ENCODE data around the gene MARCHF10. TPM values are rescaled to one million over a fixed set of nuclear protein-coding genes. Genes with fewer than 3 reads are reported as not detected.

MARCHF10 gene
- total RNA-seq, 1 experiment from 2014 or later, result not detected

DNA sequence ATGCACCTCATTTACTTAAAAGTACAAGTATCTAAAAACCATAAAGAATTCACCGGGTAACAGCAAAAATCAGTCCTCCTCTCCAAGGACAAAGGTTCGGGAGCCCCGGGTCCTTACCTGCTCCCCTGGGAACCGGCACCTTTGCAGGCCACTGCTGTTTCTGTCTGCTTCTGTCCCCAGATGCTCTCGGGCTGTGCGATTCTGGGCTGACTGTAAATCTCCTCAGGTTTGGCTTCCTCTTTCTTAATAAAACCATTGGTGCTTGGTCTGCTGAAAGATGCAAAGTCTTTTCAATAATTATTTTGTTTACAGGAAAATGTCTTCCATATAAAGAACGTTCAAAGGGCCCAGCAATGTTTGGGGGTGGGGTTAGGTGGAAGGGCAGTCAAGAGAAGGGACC lies 63.9 kb downstream of the MARCHF10 start:
- Histone ChIP-seq H3K27me3 (ENCODE audit: low read length) (no peaks in the 10 kb centered on the region), H3K9me3 (ENCODE audit: low read length) (no peaks in the 10 kb centered on the region), H3K79me2 (ENCODE audit: low read length) (no peaks in the 10 kb centered on the region), H3K36me3 (ENCODE audit: low read depth, low read length) (no peaks in the 10 kb centered on the region), H4K20me1 (ENCODE audit: low read length) (no peaks in the 10 kb centered on the region), H3K9me2 (replicated peaks; ENCODE audit: low read length) (no peaks in the 10 kb centered on the region), H2AFZ (ENCODE audit: low read length) (no peak overlapping the region), H3K9ac (ENCODE audit: low read length) (no peak overlapping the region), H3K4me2 (ENCODE audit: low read length) (no peak overlapping the region), H3K4me1 (ENCODE audit: insufficient read depth, low read length) (no peaks in the 10 kb centered on the region), H3F3A (ENCODE audit: low read length, unreplicated experiment) (no peaks in the 10 kb centered on the region), H3K27ac (ENCODE audit: low read length) (no peak overlapping the region), H3K4me3 (ENCODE audit: low read length) (no peak overlapping the region)
- BruUV-seq (replicated peaks), result no TSS peak
- intact Hi-C loops (cut with micrococcal nuclease), result no loop called here
- ATAC-seq (no peak), DNase-seq (no peak)
- CTCF ChIA-PET, result no interaction called here
- TF ChIP-seq EZH2 (IDR thresholded peaks at IDR 0.05; ENCODE audit: low read length, unreplicated experiment), result no peak
- POLR2A ChIA-PET (ENCODE audit: unreplicated experiment), result no interaction called here

DNA sequence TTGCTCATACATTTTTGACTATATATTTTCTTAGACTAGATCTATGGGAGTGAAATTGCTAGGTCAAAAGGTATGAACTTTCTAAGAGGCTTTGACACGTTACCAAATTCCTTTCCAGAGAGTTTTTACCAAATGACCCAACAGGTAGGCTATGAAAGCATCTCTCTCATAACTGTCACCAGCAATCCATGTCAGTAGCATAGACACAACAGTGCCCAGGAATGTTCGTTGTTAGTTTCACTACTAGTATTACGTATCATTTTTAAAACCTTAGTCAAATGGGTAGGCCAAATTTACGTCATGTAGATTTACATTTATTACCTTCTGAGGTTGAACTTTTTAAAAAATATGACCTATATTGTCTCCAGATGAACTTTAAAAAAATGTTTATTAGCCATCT lies 66.8 kb downstream of the MARCHF10 start:
- ChIA-PET CTCF (no interaction called here), POLR2A (ENCODE audit: unreplicated experiment) (no interaction called here)
- no peak for ATAC-seq
- H3K27me3 ChIP-seq (ENCODE audit: low read length), result no peaks in the 10 kb centered on the region
- H3K27ac ChIP-seq (ENCODE audit: low read length), result no peak overlapping the region
- no TSS peak for BruUV-seq (replicated peaks)
- no peaks in the 10 kb centered on the region for H3K9me3 ChIP-seq (ENCODE audit: low read length)
- no peaks in the 10 kb centered on the region for H3K9me2 ChIP-seq (replicated peaks; ENCODE audit: low read length)
- no peak overlapping the region for H2AFZ ChIP-seq (ENCODE audit: low read length)
- H4K20me1 ChIP-seq (ENCODE audit: low read length), result no peaks in the 10 kb centered on the region
- H3K79me2 ChIP-seq (ENCODE audit: low read length), result no peaks in the 10 kb centered on the region
- H3K9ac ChIP-seq (ENCODE audit: low read length), result no peak overlapping the region
- no peaks in the 10 kb centered on the region for H3K4me1 ChIP-seq (ENCODE audit: insufficient read depth, low read length)
- intact Hi-C loops (cut with micrococcal nuclease), result no loop called here
- H3K36me3 ChIP-seq (ENCODE audit: low read depth, low read length), result no peaks in the 10 kb centered on the region
- DNase-seq, result no peak
- H3K4me3 ChIP-seq (ENCODE audit: low read length), result no peak overlapping the region
- no peaks in the 10 kb centered on the region for H3F3A ChIP-seq (ENCODE audit: low read length, unreplicated experiment)
- H3K4me2 ChIP-seq (ENCODE audit: low read length), result no peak overlapping the region
- TF ChIP-seq EZH2 (IDR thresholded peaks at IDR 0.05; ENCODE audit: low read length, unreplicated experiment) (no peak), EZH2phosphoT487 (IDR thresholded peaks at IDR 0.05; ENCODE audit: borderline replicate concordance, low read length) (no peak)
- TF ChIP-seq, protein P1, sequence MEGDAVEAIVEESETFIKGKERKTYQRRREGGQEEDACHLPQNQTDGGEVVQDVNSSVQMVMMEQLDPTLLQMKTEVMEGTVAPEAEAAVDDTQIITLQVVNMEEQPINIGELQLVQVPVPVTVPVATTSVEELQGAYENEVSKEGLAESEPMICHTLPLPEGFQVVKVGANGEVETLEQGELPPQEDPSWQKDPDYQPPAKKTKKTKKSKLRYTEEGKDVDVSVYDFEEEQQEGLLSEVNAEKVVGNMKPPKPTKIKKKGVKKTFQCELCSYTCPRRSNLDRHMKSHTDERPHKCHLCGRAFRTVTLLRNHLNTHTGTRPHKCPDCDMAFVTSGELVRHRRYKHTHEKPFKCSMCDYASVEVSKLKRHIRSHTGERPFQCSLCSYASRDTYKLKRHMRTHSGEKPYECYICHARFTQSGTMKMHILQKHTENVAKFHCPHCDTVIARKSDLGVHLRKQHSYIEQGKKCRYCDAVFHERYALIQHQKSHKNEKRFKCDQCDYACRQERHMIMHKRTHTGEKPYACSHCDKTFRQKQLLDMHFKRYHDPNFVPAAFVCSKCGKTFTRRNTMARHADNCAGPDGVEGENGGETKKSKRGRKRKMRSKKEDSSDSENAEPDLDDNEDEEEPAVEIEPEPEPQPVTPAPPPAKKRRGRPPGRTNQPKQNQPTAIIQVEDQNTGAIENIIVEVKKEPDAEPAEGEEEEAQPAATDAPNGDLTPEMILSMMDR (conservative IDR thresholded peaks at IDR 0.05; ENCODE audit: low read depth, low read length), result no peak

DNA sequence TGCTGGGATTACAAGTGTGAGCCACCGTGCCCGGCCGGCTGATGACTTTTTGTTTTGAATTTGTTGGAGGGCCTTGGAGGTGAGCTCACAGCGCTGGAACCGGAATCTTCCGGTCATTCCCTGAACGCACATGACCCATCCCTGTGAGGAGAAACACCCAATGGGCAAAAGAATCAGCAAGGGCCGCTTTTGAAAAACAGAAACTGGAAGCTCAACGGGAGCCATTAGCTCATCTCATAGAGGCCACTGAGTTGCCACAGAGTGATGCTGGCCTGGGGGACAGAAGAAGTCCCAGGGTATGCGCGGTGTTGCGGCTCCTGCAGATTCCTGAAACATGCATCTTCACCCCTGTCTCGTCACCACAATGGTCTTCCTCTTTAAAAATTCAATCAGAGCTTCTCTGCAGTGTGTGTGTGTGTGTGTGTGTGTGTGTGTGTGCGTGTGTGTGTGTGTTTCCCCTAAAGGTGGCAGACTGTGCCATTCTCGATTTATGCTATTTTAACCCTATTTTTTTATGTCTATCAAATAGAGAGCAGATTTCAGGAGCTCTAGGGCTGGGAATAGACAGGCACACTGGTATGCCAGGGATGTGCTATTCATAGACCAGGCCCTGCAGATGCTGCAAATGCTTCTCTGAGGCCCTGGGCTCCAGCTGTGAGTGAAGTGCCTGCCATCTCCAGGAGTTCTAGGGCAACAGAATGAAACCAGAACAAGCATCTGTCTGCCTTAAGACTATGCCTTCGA lies 68.3 kb downstream of the MARCHF10 start:
- Histone ChIP-seq H3K79me2 (ENCODE audit: low read length) (no peaks in the 10 kb centered on the region), H3K4me3 (ENCODE audit: low read length) (no peak overlapping the region), H3K36me3 (ENCODE audit: low read depth, low read length) (no peaks in the 10 kb centered on the region), H3K9me2 (replicated peaks; ENCODE audit: low read length) (no peaks in the 10 kb centered on the region), H3K4me1 (ENCODE audit: insufficient read depth, low read length) (peaks cover 7% of the 10 kb centered on the region), H3K9me3 (ENCODE audit: low read length) (no peaks in the 10 kb centered on the region), H3F3A (ENCODE audit: low read length, unreplicated experiment) (no peaks in the 10 kb centered on the region), H3K27ac (ENCODE audit: low read length) (no peak overlapping the region), H3K27me3 (ENCODE audit: low read length) (no peaks in the 10 kb centered on the region), H3K9ac (ENCODE audit: low read length) (no peak overlapping the region), H4K20me1 (ENCODE audit: low read length) (no peaks in the 10 kb centered on the region), H3K4me2 (ENCODE audit: low read length) (no peak overlapping the region), H2AFZ (ENCODE audit: low read length) (no peak overlapping the region)
- DNase-seq, result no peak
- TF ChIP-seq EZH2phosphoT487 (IDR thresholded peaks at IDR 0.05; ENCODE audit: borderline replicate concordance, low read length), result no peak
- no peak for TF ChIP-seq EZH2 (IDR thresholded peaks at IDR 0.05; ENCODE audit: low read length, unreplicated experiment)
- TF ChIP-seq, protein P1 (conservative IDR thresholded peaks at IDR 0.05; ENCODE audit: low read depth, low read length), result no peak
- BruUV-seq (replicated peaks), result no TSS peak
- intact Hi-C loops (cut with micrococcal nuclease), result no loop called here
- ChIA-PET POLR2A (ENCODE audit: unreplicated experiment) (no interaction called here), CTCF (interaction anchor here (0.6 kb wide), 1 partner anchor 52 kb away, joined by 11 read pairs; no protein-coding TSS in a partner anchor)
- no peak for ATAC-seq

Data from PC-3 (cell line).